HL-60 (cell line): Measurements from ENCODE around the gene KRT25.

Source experiments
- CTCF ChIP-seq: IDR thresholded peaks from one replicate; pipeline ENCODE4 v1.5.1; 2011; ENCODE audit warnings: low read length, control low read depth, inconsistent platforms; ENCODE audit not compliant: insufficient read depth
- POLR2AphosphoS5 ChIP-seq: IDR thresholded peaks from 2 replicates; pipeline ENCODE4 v1.6.1; 2012; ENCODE audit warnings: low read depth

DNA sequence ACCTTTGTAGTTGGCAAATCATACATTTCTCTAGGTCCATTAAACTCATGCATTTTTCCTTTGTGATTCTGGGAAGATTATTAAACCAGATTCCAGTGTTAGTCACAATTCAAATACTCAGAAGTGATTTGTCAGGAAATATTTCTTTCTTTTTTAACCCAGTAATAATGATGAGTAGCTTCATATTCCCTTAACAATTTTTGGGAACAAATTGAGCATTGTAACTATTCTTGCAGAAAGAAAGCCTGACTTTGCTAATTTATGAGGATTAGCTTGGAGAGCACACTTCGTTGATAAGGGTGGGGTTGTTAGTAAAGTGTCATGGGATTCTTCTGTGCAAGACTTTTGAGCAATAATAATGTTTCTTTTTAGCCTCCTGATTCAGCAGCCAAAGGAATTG, 32.9 kb downstream of the KRT25 start:
- TF ChIP-seq CTCF (no peak), POLR2AphosphoS5 (no peak)
